CD4-positive, alpha-beta T cell (primary cell): Measurements from ENCODE around the gene MAML2. TPM values are rescaled to one million over a fixed set of nuclear protein-coding genes. Genes with fewer than 3 reads are reported as not detected.
A peak's percentile ranks its signal among the peaks of the same experiment; 100 is the strongest.
"Not testable (repeated sequence)": the region's sequence is repeated elsewhere in the genome, so short reads cannot be mapped to it uniquely, and the experiment has no call there.

Source experiments
- ATAC-seq: fragments of 200-7000 bp; cut with Tn5 transposase; one replicate; pipeline ENCODE4 v1.10.0; 2022; ENCODE audit warnings: mild to moderate bottlenecking; ENCODE audit not compliant: poor library complexity
- CTCF ChIA-PET: fragments of 350-600 bp; sonication (Branson Sonifier 250); formaldehyde crosslinking; loops from one replicate; lab custom pipeline; 2021; ENCODE audit warnings: antibody characterized with exemption, inconsistent platforms; lab: Charles Lee
- POLR2A ChIA-PET: fragments of 350-600 bp; sonication (Branson Sonifier 250); formaldehyde crosslinking; loops from one replicate; lab custom pipeline; 2021; ENCODE audit warnings: antibody characterized with exemption, inconsistent platforms; lab: Charles Lee
- DNase-seq, 14 experiments: peaks; one replicate each; pipeline ENCODE4 v3.0.0-alpha.2; 2013 to 2020; ENCODE audit warnings: mixed read lengths in 2 of 14
- H3K27ac ChIP-seq, 2 donors: one replicate each; pipeline versions ENCODE4 v1.5.1 to v1.7.0; 2013; ENCODE audit warnings: low read length in 2 of 2, low read depth in 1 of 2, mild to moderate bottlenecking in 1 of 2
- H3K27me3 ChIP-seq, 2 experiments: 1 replicate in 1 of 2; 2 replicates in 1 of 2; pipeline versions ENCODE4 v1.6.1 to v1.7.0; 2013; ENCODE audit warnings: low read length in 2 of 2, control low read depth in 1 of 2, mild to moderate bottlenecking in 1 of 2, moderate library complexity in 1 of 2; ENCODE audit not compliant: insufficient read depth in 2 of 2, control insufficient read depth in 1 of 2
- H3K36me3 ChIP-seq: one replicate; pipeline ENCODE4 v1.6.1; 2013; ENCODE audit warnings: low read length, control low read depth; ENCODE audit not compliant: insufficient read depth
- H3K4me1 ChIP-seq: one replicate; pipeline ENCODE4 v1.6.1; 2013; ENCODE audit warnings: low read length, control low read depth; ENCODE audit not compliant: insufficient read depth
- H3K4me3 ChIP-seq: one replicate; pipeline ENCODE4 v1.5.1; 2013; ENCODE audit warnings: mild to moderate bottlenecking, low read length, moderate library complexity
- H3K9me3 ChIP-seq, 2 experiments: 1 replicate in 1 of 2; 2 replicates in 1 of 2; pipeline versions ENCODE4 v1.6.1 to v1.7.0; 2013; ENCODE audit warnings: low read length in 2 of 2, mild to moderate bottlenecking in 2 of 2, control low read depth in 1 of 2, moderate library complexity in 1 of 2; ENCODE audit not compliant: control insufficient read depth in 1 of 2, insufficient read depth in 1 of 2
- H3K27ac Mint-ChIP-seq: one replicate; pipeline ENCODE4 v1.8.0; 2020; ENCODE audit warnings: mixed read lengths
- H3K27me3 Mint-ChIP-seq: one replicate; pipeline ENCODE4 v1.8.0; 2021; ENCODE audit warnings: mixed read lengths
- H3K36me3 Mint-ChIP-seq: one replicate; pipeline ENCODE4 v1.8.0; 2021; ENCODE audit warnings: low read depth, mixed read lengths
- H3K4me1 Mint-ChIP-seq: one replicate; pipeline ENCODE4 v1.8.0; 2021; ENCODE audit warnings: low read depth, mixed read lengths
- H3K4me3 Mint-ChIP-seq: one replicate; pipeline ENCODE4 v1.8.0; 2020; ENCODE audit warnings: mild to moderate bottlenecking, mixed read lengths
- H3K9me3 Mint-ChIP-seq: one replicate; pipeline ENCODE4 v1.8.0; 2020; ENCODE audit warnings: mixed read lengths
- CTCF ChIP-seq: fragments of 200-600 bp; IDR thresholded peaks from one replicate; pipeline ENCODE4 v1.8.0; 2022; ENCODE audit warnings: antibody characterized with exemption, mild to moderate bottlenecking
- intact Hi-C, 2 experiments: fragments of 100-400 bp; cut with DNase I in 1 of 2; cut with micrococcal nuclease in 1 of 2; formaldehyde crosslinking; loops; one replicate each; pipeline versions ENCODE4 v1.15.1 to v1.9.0; 2023 to 2025; cut with DNase I, micrococcal nuclease
- total RNA-seq, 174 experiments: library from RNA in 2 of 174; stranded (reverse) in 2 of 174; gene quantifications; one replicate each; pipeline ENCODE4 v1.2.3 and lab custom pipeline; 2021 to 2026

MAML2 gene
- total RNA-seq, 2 experiments from 2014 or later = 58.8 to 59.8 TPM

- H3K27me3 ChIP-seq = no peaks in the 10 kb centered on the region
- peaks cover 9% of the 10 kb centered on the region for H3K4me1 ChIP-seq
- Mint-ChIP-seq H3K9me3 (peaks cover 11% of the 10 kb centered on the region), H3K27ac (peak overlapping the region; percentile 83), H3K4me1 (peaks cover 62% of the 10 kb centered on the region), H3K4me3 (peak overlapping the region; percentile 16), H3K36me3 (peaks cover 77% of the 10 kb centered on the region), H3K27me3 (no peaks in the 10 kb centered on the region)
- TF ChIP-seq CTCF = no peak
- ATAC-seq (no peak), DNase-seq (no peak)
- ChIA-PET CTCF (no interaction called here), POLR2A (no interaction called here)
- intact Hi-C loops = loop anchor here in 1 of 2 experiments (5.0 kb wide), 1 partner anchor 71 kb away; the partner anchor contains the start of gene MAML2
- H3K27ac ChIP-seq = no peak overlapping the region
- H3K36me3 ChIP-seq = peaks cover 16% of the 10 kb centered on the region
- H3K4me3 ChIP-seq = no peak overlapping the region
- H3K9me3 ChIP-seq = peaks cover 0 to 4% of the 10 kb centered on the region in 2 experiments
These were observed 71.2 kb downstream of the MAML2 start for GRCh38 chr11:96271777-96272176.

- Mint-ChIP-seq H3K4me3 (peak overlapping the region; percentile 16), H3K4me1 (peaks cover 62% of the 10 kb centered on the region), H3K9me3 (peaks cover 11% of the 10 kb centered on the region), H3K36me3 (peaks cover 77% of the 10 kb centered on the region), H3K27ac (peak overlapping the region; percentile 83)
- H3K9me3 ChIP-seq, POLR2A ChIA-PET, H3K27ac ChIP-seq, H3K4me3 ChIP-seq, ATAC-seq, H3K4me1 ChIP-seq, DNase-seq, H3K27me3 ChIP-seq, CTCF ChIA-PET, H3K27me3 Mint-ChIP-seq: not testable (repeated sequence)
- intact Hi-C loops = loop anchor here in 1 of 2 experiments (5.0 kb wide), 1 partner anchor 71 kb away; the partner anchor contains the start of gene MAML2
- H3K36me3 ChIP-seq = peaks cover 14% of the 10 kb centered on the region
These were observed 71.6 kb downstream of the MAML2 start for GRCh38 chr11:96271352-96271751.

GRCh38 chr11:96268527-96268926 lies 74.5 kb downstream of the MAML2 start:
- Mint-ChIP-seq H3K27ac (peak overlapping the region; percentile 83), H3K9me3 (peaks cover 11% of the 10 kb centered on the region), H3K4me3 (peak overlapping the region; percentile 42), H3K36me3 (peaks cover 86% of the 10 kb centered on the region), H3K4me1 (peaks cover 84% of the 10 kb centered on the region)
- H3K27me3 ChIP-seq, H3K9me3 ChIP-seq, H3K36me3 ChIP-seq, H3K4me3 ChIP-seq, H3K27me3 Mint-ChIP-seq, ATAC-seq, DNase-seq: not testable (repeated sequence)
- intact Hi-C loops = loop anchor here in 1 of 2 experiments (5.0 kb wide), 1 partner anchor 69 kb away; no protein-coding TSS in a partner anchor
- H3K4me1 ChIP-seq = peaks cover 25% of the 10 kb centered on the region
- CTCF ChIA-PET = interaction anchor here (1.3 kb wide), 1 partner anchor 257 kb away, joined by 4 read pairs; no protein-coding TSS in a partner anchor
- POLR2A ChIA-PET = interaction anchor here (1.9 to 2.3 kb wide), 2 partner anchors 31 to 75 kb away, joined by 4 to 6 read pairs; partner anchors contain the start of gene MAML2
- peak overlapping the region; percentile 39 to 43 for H3K27ac ChIP-seq

GRCh38 chr11:96267496-96268032 lies 75.4 kb downstream of the MAML2 start:
- peaks cover 87% of the 10 kb centered on the region for H3K36me3 Mint-ChIP-seq
- ATAC-seq (peak; percentile 78), DNase-seq (peak in 5 of 14 experiments; percentile 18 to 71 (median 66))
- peaks cover 11% of the 10 kb centered on the region for H3K9me3 Mint-ChIP-seq
- H3K27ac ChIP-seq = peak overlapping the region; percentile 39 to 43
- H3K4me1 ChIP-seq = peaks cover 25% of the 10 kb centered on the region
- H3K27ac Mint-ChIP-seq = peak overlapping the region; percentile 83
- H3K4me1 Mint-ChIP-seq = peaks cover 84% of the 10 kb centered on the region
- ChIA-PET POLR2A (interaction anchor here (0.6 to 3.9 kb wide), 9 partner anchors 9 to 254 kb away, joined by 3 to 27 read pairs (median 6); partner anchors contain the start of gene MAML2), CTCF (interaction anchor here (1.3 to 2.6 kb wide), 3 partner anchors 74 to 256 kb away, joined by 3 to 13 read pairs (median 4); partner anchors contain the start of gene MAML2)
- H3K4me3 ChIP-seq = peak overlapping the region; percentile 25
- no peak for TF ChIP-seq CTCF
- peaks cover 10% of the 10 kb centered on the region for H3K36me3 ChIP-seq
- no peaks in the 10 kb centered on the region for H3K27me3 Mint-ChIP-seq
- no peaks in the 10 kb centered on the region for H3K27me3 ChIP-seq
- no peaks in the 10 kb centered on the region for H3K9me3 ChIP-seq
- H3K4me3 Mint-ChIP-seq = peak overlapping the region; percentile 81
- intact Hi-C loops = loop anchor here in 1 of 2 experiments (5.0 kb wide), 1 partner anchor 70 kb away; no protein-coding TSS in a partner anchor
